Duodenal mucosa (tissue), 2 donors: Measurements from ENCODE around the gene ACTC1.

ENCODE experiments used
- H3K27ac ChIP-seq: one replicate; pipeline ENCODE4 v1.7.0; 2013; ENCODE audit warnings: low read depth, low read length
- H3K27me3 ChIP-seq, 2 donors: one replicate each; pipeline ENCODE4 v1.7.0; 2013; ENCODE audit warnings: low read length in 2 of 2, control low read depth in 1 of 2; ENCODE audit not compliant: insufficient read depth in 2 of 2, control insufficient read depth in 1 of 2
- H3K36me3 ChIP-seq, 2 donors: one replicate each; pipeline ENCODE4 v1.7.0; 2013; ENCODE audit warnings: low read length in 2 of 2, control low read depth in 1 of 2; ENCODE audit not compliant: insufficient read depth in 2 of 2, control insufficient read depth in 1 of 2
- H3K4me1 ChIP-seq, 2 donors: one replicate each; pipeline ENCODE4 v1.7.0; 2013; ENCODE audit warnings: low read length in 2 of 2, control low read depth in 1 of 2; ENCODE audit not compliant: insufficient read depth in 2 of 2, control insufficient read depth in 1 of 2
- H3K4me3 ChIP-seq, 2 donors: one replicate each; pipeline ENCODE4 v1.7.0; 2013; ENCODE audit warnings: low read length in 2 of 2, low read depth in 1 of 2
- H3K9ac ChIP-seq, 2 donors: one replicate each; pipeline ENCODE4 v1.7.0; 2013; ENCODE audit warnings: low read length in 2 of 2, low read depth in 1 of 2
- H3K9me3 ChIP-seq, 2 donors: one replicate each; pipeline ENCODE4 v1.7.0; 2013; ENCODE audit warnings: low read length in 2 of 2, control low read depth in 1 of 2; ENCODE audit not compliant: control insufficient read depth in 1 of 2

The ACTC1 gene

GRCh38 chr15:34760909-34761308 is 34.4 kb downstream of the ACTC1 start:
- peaks cover 4 to 14% of the 10 kb centered on the region in 2 donors for H3K27me3 ChIP-seq
- no peak overlapping the region for H3K27ac ChIP-seq
- H3K36me3 ChIP-seq = no peaks in the 10 kb centered on the region
- H3K4me3 ChIP-seq = no peak overlapping the region
- H3K9me3 ChIP-seq = no peaks in the 10 kb centered on the region
- no peaks in the 10 kb centered on the region for H3K4me1 ChIP-seq
- H3K9ac ChIP-seq = no peak overlapping the region

GRCh38 chr15:34759992-34760391 is 35.4 kb downstream of the ACTC1 start:
- H3K36me3 ChIP-seq = no peaks in the 10 kb centered on the region
- peaks cover 8 to 20% of the 10 kb centered on the region in 2 donors for H3K27me3 ChIP-seq
- H3K9me3 ChIP-seq = no peaks in the 10 kb centered on the region
- no peak overlapping the region for H3K4me3 ChIP-seq
- no peaks in the 10 kb centered on the region for H3K4me1 ChIP-seq
- no peak overlapping the region for H3K27ac ChIP-seq
- no peak overlapping the region for H3K9ac ChIP-seq

GRCh38 chr15:34759347-34759746 is 36.0 kb downstream of the ACTC1 start:
- no peak overlapping the region for H3K4me3 ChIP-seq
- H3K4me1 ChIP-seq = no peaks in the 10 kb centered on the region
- H3K27me3 ChIP-seq = peaks cover 8 to 23% of the 10 kb centered on the region in 2 donors
- no peaks in the 10 kb centered on the region for H3K9me3 ChIP-seq
- no peak overlapping the region for H3K27ac ChIP-seq
- no peak overlapping the region for H3K9ac ChIP-seq
- H3K36me3 ChIP-seq = no peaks in the 10 kb centered on the region

GRCh38 chr15:34757262-34757661 is 38.1 kb downstream of the ACTC1 start:
- H3K4me1 ChIP-seq = no peaks in the 10 kb centered on the region
- H3K4me3 ChIP-seq = no peak overlapping the region
- no peak overlapping the region for H3K9ac ChIP-seq
- H3K36me3 ChIP-seq = no peaks in the 10 kb centered on the region
- H3K27ac ChIP-seq = no peak overlapping the region
- peaks cover 23 to 28% of the 10 kb centered on the region in 2 donors for H3K27me3 ChIP-seq
- no peaks in the 10 kb centered on the region for H3K9me3 ChIP-seq

GRCh38 chr15:34755419-34755773 is 40.0 kb downstream of the ACTC1 start:
- H3K27me3 ChIP-seq = peaks cover 23 to 28% of the 10 kb centered on the region in 2 donors
- no peaks in the 10 kb centered on the region for H3K4me1 ChIP-seq
- H3K9ac ChIP-seq = no peak overlapping the region
- no peak overlapping the region for H3K27ac ChIP-seq
- no peaks in the 10 kb centered on the region for H3K9me3 ChIP-seq
- no peaks in the 10 kb centered on the region for H3K36me3 ChIP-seq
- no peak overlapping the region for H3K4me3 ChIP-seq

- H3K36me3 ChIP-seq = no peaks in the 10 kb centered on the region
- H3K4me3 ChIP-seq = no peak within 1 kb of the TSS
- H3K9me3 ChIP-seq = no peaks in the 10 kb centered on the region
- peaks cover 23 to 28% of the 10 kb centered on the region in 2 donors for H3K27me3 ChIP-seq
- H3K27ac ChIP-seq = no peak within 1 kb of the TSS
- H3K9ac ChIP-seq = no peak within 1 kb of the TSS
- H3K4me1 ChIP-seq = no peaks in the 10 kb centered on the region
Measured at GRCh38 chr15:34754674-34755418, 40.5 kb downstream of the ACTC1 start, which contains the start of gene GJD2. Gene GJD2 (minus strand): TSS chr15:34754998. CDS start chr15:34754488, 510 bp downstream.

- Histone ChIP-seq H3K9ac (no peak overlapping the region), H3K9me3 (no peaks in the 10 kb centered on the region), H3K4me1 (no peaks in the 10 kb centered on the region), H3K4me3 (no peak overlapping the region), H3K27ac (no peak overlapping the region), H3K36me3 (no peaks in the 10 kb centered on the region), H3K27me3 (peaks cover 23 to 28% of the 10 kb centered on the region in 2 donors)
Measured at GRCh38 chr15:34754171-34754601, 41.2 kb downstream of the ACTC1 start.

GRCh38 chr15:34753236-34753894 is 42.0 kb downstream of the ACTC1 start:
- Histone ChIP-seq H3K27me3 (peaks cover 23 to 28% of the 10 kb centered on the region in 2 donors), H3K27ac (no peak overlapping the region)

GRCh38 chr15:34749691-34750090 is 45.7 kb downstream of the ACTC1 start:
- Histone ChIP-seq H3K9ac (no peak overlapping the region), H3K4me3 (no peak overlapping the region), H3K36me3 (no peaks in the 10 kb centered on the region), H3K27me3 (peaks cover 8 to 15% of the 10 kb centered on the region in 2 donors), H3K27ac (no peak overlapping the region), H3K9me3 (no peaks in the 10 kb centered on the region), H3K4me1 (no peaks in the 10 kb centered on the region)

More at GRCh38 chr15:34753236-34753894, 42.0 kb downstream of the ACTC1 start:
- Histone ChIP-seq H3K36me3 (no peaks in the 10 kb centered on the region), H3K4me1 (no peaks in the 10 kb centered on the region), H3K9ac (no peak overlapping the region), H3K4me3 (no peak overlapping the region), H3K9me3 (no peaks in the 10 kb centered on the region)
